GM13977 (cell line): ENCODE measurements around the gene DACT1.

Source experiments
- DNase-seq: peaks from one replicate; pipeline ENCODE4 v3.0.0; 2012; ENCODE audit warnings: low spot score
- in situ Hi-C: fragments of 300-500 bp; cut with MboI; formaldehyde crosslinking; loops from one replicate; pipeline ENCODE4 v1.12.0; 2022; ENCODE audit warnings: low sequenced_read_pairs, low pct_unique_long_range_greater_than_20kb, mixed read lengths, inconsistent platforms; ENCODE audit not compliant: unreplicated experiment
- TF ChIP-seq, protein P1 (sequence below): IDR thresholded peaks from 2 replicates; pipeline ENCODE4 v1.5.1; 2012; ENCODE audit warnings: mild to moderate bottlenecking, control low read depth; ENCODE audit not compliant: insufficient read depth; ENCODE audit errors: extremely low read depth, missing control alignments

Gene DACT1

DNA sequence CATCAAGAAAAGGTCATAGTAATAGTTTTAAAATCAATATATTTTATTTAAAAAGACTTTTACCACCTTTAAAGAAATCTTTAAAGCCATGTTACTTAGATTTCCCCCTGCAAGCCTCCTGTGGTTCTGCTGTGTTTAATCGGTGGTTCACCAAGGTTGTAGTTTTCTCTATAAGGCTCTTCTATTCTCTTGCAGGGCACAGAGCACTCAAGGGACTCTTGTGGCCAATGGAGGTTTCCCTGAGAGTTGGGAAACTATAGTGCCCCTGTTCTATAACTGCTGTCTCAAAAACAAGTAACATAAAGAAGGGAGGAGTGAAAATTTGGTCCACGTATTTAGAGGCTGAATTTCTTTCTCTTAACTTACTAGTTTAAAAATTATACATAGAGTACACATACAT is 25.0 kb downstream of the DACT1 start:
- in situ Hi-C loops, result no loop called here
- no peak for DNase-seq
- TF ChIP-seq, protein P1, sequence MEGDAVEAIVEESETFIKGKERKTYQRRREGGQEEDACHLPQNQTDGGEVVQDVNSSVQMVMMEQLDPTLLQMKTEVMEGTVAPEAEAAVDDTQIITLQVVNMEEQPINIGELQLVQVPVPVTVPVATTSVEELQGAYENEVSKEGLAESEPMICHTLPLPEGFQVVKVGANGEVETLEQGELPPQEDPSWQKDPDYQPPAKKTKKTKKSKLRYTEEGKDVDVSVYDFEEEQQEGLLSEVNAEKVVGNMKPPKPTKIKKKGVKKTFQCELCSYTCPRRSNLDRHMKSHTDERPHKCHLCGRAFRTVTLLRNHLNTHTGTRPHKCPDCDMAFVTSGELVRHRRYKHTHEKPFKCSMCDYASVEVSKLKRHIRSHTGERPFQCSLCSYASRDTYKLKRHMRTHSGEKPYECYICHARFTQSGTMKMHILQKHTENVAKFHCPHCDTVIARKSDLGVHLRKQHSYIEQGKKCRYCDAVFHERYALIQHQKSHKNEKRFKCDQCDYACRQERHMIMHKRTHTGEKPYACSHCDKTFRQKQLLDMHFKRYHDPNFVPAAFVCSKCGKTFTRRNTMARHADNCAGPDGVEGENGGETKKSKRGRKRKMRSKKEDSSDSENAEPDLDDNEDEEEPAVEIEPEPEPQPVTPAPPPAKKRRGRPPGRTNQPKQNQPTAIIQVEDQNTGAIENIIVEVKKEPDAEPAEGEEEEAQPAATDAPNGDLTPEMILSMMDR, result no peak

DNA sequence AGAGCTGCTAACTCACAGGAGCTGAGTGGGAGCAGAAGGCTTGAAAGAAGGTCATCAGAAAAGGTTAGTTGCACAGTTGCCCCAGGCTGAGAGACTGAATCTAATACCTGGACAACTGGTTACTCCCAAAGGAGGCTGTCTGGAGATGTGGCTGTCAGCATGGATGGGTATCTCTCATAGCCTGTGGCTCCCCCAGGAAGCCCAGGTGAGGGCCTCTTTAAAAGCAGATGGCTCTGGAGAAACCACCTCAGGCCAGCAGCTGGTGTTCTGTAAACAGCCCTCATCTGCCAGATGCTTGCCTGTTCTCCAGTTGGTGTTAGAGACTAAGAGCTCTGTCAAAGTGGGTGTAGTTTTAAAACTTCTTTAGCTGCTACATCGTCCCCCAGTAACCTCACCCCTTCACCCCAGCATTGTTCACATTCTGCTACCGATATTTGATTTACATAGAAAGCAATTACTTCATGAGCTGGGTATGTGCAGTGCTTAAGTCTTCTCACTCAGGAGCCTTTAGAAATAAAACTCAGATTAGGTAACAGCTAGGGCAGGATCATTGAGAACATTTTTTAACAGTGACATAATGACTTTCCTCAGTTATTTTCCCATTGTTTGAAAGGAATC is 25.8 kb downstream of the DACT1 start:
- no peak for DNase-seq
- TF ChIP-seq, protein P1, result no peak
- in situ Hi-C loops, result no loop called here

DNA sequence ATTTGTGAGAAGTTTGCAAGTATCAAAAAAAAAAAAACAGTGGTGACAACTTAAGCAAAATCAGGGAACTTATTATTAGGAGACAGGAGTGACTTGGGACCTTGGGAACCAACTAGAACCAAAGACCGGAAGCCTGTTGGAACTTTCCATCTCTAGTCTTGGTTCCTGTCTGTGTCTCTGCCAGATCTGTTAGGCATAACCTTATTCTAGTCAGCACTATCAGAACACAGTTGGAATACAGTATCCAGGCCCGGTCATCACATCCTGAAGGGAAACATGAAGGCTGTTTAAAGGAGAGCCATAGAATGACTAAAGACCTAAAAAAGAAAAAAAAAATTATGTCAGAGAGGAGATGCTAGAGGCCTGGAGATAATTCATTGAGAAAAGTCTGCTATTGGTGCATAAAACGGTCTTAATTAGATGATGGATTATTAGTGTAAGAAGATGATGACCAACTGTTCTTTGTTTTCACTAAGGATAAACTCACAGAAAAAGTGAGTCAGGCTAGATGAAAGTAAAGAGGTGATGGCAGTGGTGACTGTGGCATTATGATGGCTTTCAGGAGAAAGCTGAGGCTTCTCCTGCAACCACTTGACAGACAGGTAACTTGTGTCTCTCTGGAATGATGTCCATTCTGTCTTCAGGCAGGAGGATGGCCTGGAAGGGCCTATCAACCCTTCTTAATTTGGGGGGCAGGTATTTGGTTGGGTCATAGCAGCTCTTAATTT is 28.2 kb downstream of the DACT1 start:
- DNase-seq, result no peak
- in situ Hi-C loops, result no loop called here
- TF ChIP-seq, protein P1, result no peak

DNA sequence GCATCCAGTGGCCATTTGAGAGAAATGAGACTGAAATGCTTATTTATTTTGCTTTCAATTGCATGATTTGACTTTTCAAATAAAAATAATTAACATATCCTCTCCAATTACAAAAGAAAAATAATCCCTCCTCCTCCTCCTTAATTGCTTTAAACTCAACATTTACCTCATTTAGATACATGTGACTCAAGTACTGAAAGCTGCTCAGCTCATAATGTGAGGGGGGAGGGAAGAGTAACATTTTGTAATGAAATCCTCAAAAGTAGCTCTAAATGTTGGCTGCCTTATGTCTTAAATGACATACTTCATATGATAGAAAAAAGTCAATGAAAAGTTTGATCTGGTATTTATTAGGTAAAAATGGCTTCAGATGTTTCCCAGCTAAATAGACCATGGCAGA is 29.0 kb downstream of the DACT1 start:
- TF ChIP-seq, protein P1, result no peak
- DNase-seq, result no peak
- in situ Hi-C loops, result no loop called here

DNA sequence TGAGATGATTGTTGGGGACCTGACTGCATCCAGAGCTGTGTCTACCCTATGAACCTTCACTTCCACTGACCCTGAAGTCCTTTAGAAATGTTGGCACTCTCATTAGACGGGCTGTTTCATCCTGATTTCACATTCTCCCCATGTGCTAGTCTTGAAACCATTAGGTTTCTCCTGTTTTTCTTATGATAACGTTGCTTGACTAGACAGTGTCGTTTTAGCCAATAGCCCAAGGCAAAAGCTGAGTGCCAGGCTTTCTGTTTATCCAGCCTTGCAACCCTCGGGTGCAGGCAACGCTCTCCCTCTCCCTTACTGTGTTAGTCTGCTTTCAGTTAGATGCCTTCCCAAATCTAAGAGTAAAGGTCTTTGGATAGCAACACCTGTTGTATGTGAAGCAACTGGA is 30.1 kb downstream of the DACT1 start:
- TF ChIP-seq, protein P1, result no peak
- in situ Hi-C loops, result no loop called here
- DNase-seq, result no peak

DNA sequence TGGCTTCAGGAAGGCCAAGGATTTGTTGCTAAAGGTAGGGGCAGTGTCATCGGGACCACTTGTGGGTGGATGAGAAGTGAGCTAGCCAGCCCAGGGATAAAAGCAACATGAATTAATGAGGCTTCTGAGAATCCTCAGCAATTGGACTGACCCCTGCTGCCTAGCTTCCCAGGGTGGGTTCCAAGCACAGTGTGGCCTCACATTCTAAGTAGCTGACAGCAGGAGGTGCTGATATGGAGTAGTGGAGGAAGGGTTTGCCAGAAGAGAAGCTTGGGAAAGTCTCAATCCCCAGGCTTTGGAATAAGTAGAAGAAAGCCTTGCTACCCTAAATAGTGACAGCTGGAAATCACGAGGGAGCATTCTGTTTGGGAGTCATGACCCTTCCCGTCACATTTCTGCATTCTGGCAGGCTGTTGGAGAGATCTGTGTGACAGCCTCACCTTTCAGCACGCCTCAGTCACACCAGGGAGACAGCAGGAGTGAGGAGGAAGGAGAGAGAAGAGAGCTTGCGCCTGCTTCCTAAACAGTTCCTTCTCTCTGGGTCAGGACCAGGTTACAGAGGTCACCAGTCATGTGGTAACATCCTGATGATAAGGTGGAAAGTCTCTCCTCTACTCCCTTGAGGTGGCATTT is 31.2 kb downstream of the DACT1 start:
- TF ChIP-seq, protein P1, result no peak
- no peak for DNase-seq
- in situ Hi-C loops, result no loop called here
